Measurements from ENCODE around the gene DPEP2NB.
"Not testable (repeated sequence)": the region's sequence is repeated elsewhere in the genome, so short reads cannot be mapped to it uniquely, and the experiment has no call there.

DPEP2NB gene

GRCh38 chr16:68031951-68032350 lies 16.2 kb upstream of the DPEP2NB start:
- no peak overlapping the region for H3K4me3 ChIP-seq (ENCODE audit: low read length)
- TF ChIP-seq CTCF (conservative IDR thresholded peaks at IDR 0.05; ENCODE audit: low read length) = no peak
- DNase-seq (ENCODE audit: low read depth) = no peak

GRCh38 chr16:68030108-68030507 lies 14.4 kb upstream of the DPEP2NB start:
- not testable (repeated sequence) for DNase-seq (ENCODE audit: low read depth); H3K4me3 ChIP-seq (ENCODE audit: low read length)

- no peak for DNase-seq (ENCODE audit: low read depth)
- TF ChIP-seq CTCF (conservative IDR thresholded peaks at IDR 0.05; ENCODE audit: low read length) = no peak
- H3K4me3 ChIP-seq (ENCODE audit: low read length) = no peak overlapping the region
These were observed 13.3 kb upstream of the DPEP2NB start for GRCh38 chr16:68028996-68029395.

GRCh38 chr16:68022728-68023537 lies 7.2 kb upstream of the DPEP2NB start, which contains the start of the genes DDX28 and DUS2:
Gene DDX28 (minus strand): TSS chr16:68023232. CDS start chr16:68023202, 30 bp downstream.
Gene DUS2 (plus strand): TSS chr16:68023284. CDS start chr16:68038024, 14,740 bp downstream.
- peak; percentile 88 for DNase-seq (ENCODE audit: low read depth)
- H3K4me3 ChIP-seq (ENCODE audit: low read length) = peak within 1 kb of the TSS; percentile 98
- no peak for TF ChIP-seq CTCF (conservative IDR thresholded peaks at IDR 0.05; ENCODE audit: low read length)

GRCh38 chr16:68022278-68022727 lies 6.6 kb upstream of the DPEP2NB start:
- TF ChIP-seq CTCF (conservative IDR thresholded peaks at IDR 0.05; ENCODE audit: low read length) = no peak
- DNase-seq (ENCODE audit: low read depth) = no peak
- H3K4me3 ChIP-seq (ENCODE audit: low read length) = peak overlapping the region; percentile 98

- no peak for DNase-seq (ENCODE audit: low read depth)
- no peak for TF ChIP-seq CTCF (conservative IDR thresholded peaks at IDR 0.05; ENCODE audit: low read length)
- H3K4me3 ChIP-seq (ENCODE audit: low read length) = no peak overlapping the region; the same call in 1 of the 2 replicates
These were observed 5.8 kb upstream of the DPEP2NB start for GRCh38 chr16:68021490-68021889.

GRCh38 chr16:68019167-68019680 lies 3.5 kb upstream of the DPEP2NB start:
- H3K4me3 ChIP-seq (ENCODE audit: low read length) = no peak overlapping the region
- DNase-seq (ENCODE audit: low read depth) = no peak
- no peak for TF ChIP-seq CTCF (conservative IDR thresholded peaks at IDR 0.05; ENCODE audit: low read length)
